GM23338 (cell line): ENCODE measurements around the gene MUC12. TPM values are rescaled to one million over a fixed set of nuclear protein-coding genes. Genes with fewer than 3 reads are reported as not detected.

ENCODE experiments used
- ATAC-seq: fragments of 200-7000 bp; cut with Tn5 transposase; 3 replicates; pipeline ENCODE4 v1.9.1; 2020
- DNase-seq: peaks from one replicate; pipeline ENCODE4 v3.0.0-alpha.2; 2015; ENCODE audit warnings: low spot score
- H2AFZ ChIP-seq: fragments of 200-600 bp; sonication (generic); 2 replicates; pipeline ENCODE4 v1.8.0; 2016; ENCODE audit warnings: antibody characterized with exemption, mild to moderate bottlenecking, moderate library complexity
- H3F3A ChIP-seq: fragments of 200-600 bp; sonication (generic); replicated peaks from 2 replicates; pipeline ENCODE4 v1.8.0; 2017; ENCODE audit warnings: antibody characterized with exemption, mixed run types, low read depth
- H3K27ac ChIP-seq: fragments of 200-600 bp; sonication (generic); 2 replicates; pipeline ENCODE4 v1.6.1; 2016; ENCODE audit warnings: low read depth
- H3K27me3 ChIP-seq: fragments of 200-600 bp; sonication (generic); 2 replicates; pipeline ENCODE4 v1.8.0; 2016; ENCODE audit warnings: mild to moderate bottlenecking, mixed run types, moderate library complexity; ENCODE audit not compliant: insufficient read depth
- H3K36me3 ChIP-seq: fragments of 200-600 bp; sonication (generic); 2 replicates; pipeline ENCODE4 v1.8.0; 2016; ENCODE audit warnings: mild to moderate bottlenecking; ENCODE audit not compliant: insufficient read depth
- H3K4me1 ChIP-seq: fragments of 200-600 bp; sonication (generic); 2 replicates; pipeline ENCODE4 v1.8.0; 2016; ENCODE audit warnings: mild to moderate bottlenecking, moderate library complexity; ENCODE audit not compliant: insufficient read depth
- H3K4me2 ChIP-seq: fragments of 200-600 bp; sonication (generic); 2 replicates; pipeline ENCODE4 v1.7.1; 2017; ENCODE audit warnings: mixed run types
- H3K4me3 ChIP-seq: fragments of 200-600 bp; sonication (generic); 2 replicates; pipeline ENCODE4 v1.6.1; 2016; ENCODE audit warnings: mixed run types
- H3K79me2 ChIP-seq: fragments of 200-600 bp; sonication (generic); replicated peaks from 2 replicates; pipeline ENCODE4 v1.8.0; 2017; ENCODE audit warnings: mild to moderate bottlenecking; ENCODE audit not compliant: insufficient read depth
- H3K9me2 ChIP-seq: fragments of 200-600 bp; sonication (generic); 2 replicates; pipeline ENCODE4 v1.8.0; 2017; ENCODE audit not compliant: insufficient read depth
- H4K20me1 ChIP-seq: fragments of 200-600 bp; sonication (generic); replicated peaks from 2 replicates; pipeline ENCODE4 v1.8.0; 2017; ENCODE audit warnings: mild to moderate bottlenecking; ENCODE audit not compliant: insufficient read depth
- H3K27ac Mint-ChIP-seq: 2 replicates; pipeline ENCODE4 v1.8.0; 2020; ENCODE audit warnings: inconsistent platforms, mild to moderate bottlenecking, moderate library complexity, mixed read lengths
- H3K27me3 Mint-ChIP-seq: 3 replicates; pipeline ENCODE4 v1.8.0; 2022; ENCODE audit warnings: low read depth, mild to moderate bottlenecking, moderate library complexity, mixed read lengths, inconsistent platforms; ENCODE audit not compliant: insufficient read depth, poor library complexity
- H3K36me3 Mint-ChIP-seq: 3 replicates; pipeline ENCODE4 v1.8.0; 2021; ENCODE audit warnings: low read depth, mild to moderate bottlenecking, inconsistent platforms, moderate library complexity, mixed read lengths
- H3K4me1 Mint-ChIP-seq: 3 replicates; pipeline ENCODE4 v1.8.0; 2020; ENCODE audit warnings: mild to moderate bottlenecking, inconsistent platforms, mixed read lengths
- H3K4me3 Mint-ChIP-seq: 3 replicates; pipeline ENCODE4 v1.8.0; 2021; ENCODE audit warnings: moderate library complexity, mild to moderate bottlenecking, inconsistent platforms, mixed read lengths
- H3K9me3 Mint-ChIP-seq: 3 replicates; pipeline ENCODE4 v1.8.0; 2020; ENCODE audit warnings: moderate library complexity, mild to moderate bottlenecking, inconsistent platforms, mixed read lengths
- CREB1 ChIP-seq: fragments of 250-450 bp; sonication (Bioruptor Pico); IDR thresholded peaks from 2 replicates; pipeline ENCODE4 v1.5.0; 2020; ENCODE audit warnings: low read depth, mild to moderate bottlenecking, moderate library complexity
- CTCF ChIP-seq, 2 experiments: fragments of 200-600 bp in 1 of 2; sonication (generic) in 1 of 2; conservative IDR thresholded peaks; 2 replicates each; pipeline versions ENCODE4 v1.5.1 to v1.6.1; 2016 to 2017; ENCODE audit warnings: antibody characterized with exemption in 2 of 2, low read depth in 2 of 2, mild to moderate bottlenecking in 2 of 2, moderate library complexity in 1 of 2
- ETS1 ChIP-seq: IDR thresholded peaks from 2 replicates; pipeline ENCODE4 v1.6.1; 2016; ENCODE audit warnings: antibody characterized with exemption
- EZH2 ChIP-seq: fragments of 200-600 bp; sonication (generic); IDR thresholded peaks from one replicate; pipeline ENCODE4 v1.8.0; 2017; ENCODE audit warnings: antibody characterized with exemption, mild to moderate bottlenecking, low read depth; ENCODE audit not compliant: unreplicated experiment
- EZH2phosphoT487 ChIP-seq: fragments of 200-600 bp; sonication (generic); IDR thresholded peaks from one replicate; pipeline ENCODE4 v1.8.1; 2018; ENCODE audit warnings: antibody characterized with exemption; ENCODE audit not compliant: unreplicated experiment
- JUNB ChIP-seq: IDR thresholded peaks from one replicate; pipeline ENCODE4 v1.6.1; 2016; ENCODE audit warnings: antibody characterized with exemption; ENCODE audit not compliant: unreplicated experiment
- NANOG ChIP-seq: IDR thresholded peaks from 2 replicates; pipeline ENCODE4 v1.6.1; 2016; ENCODE audit warnings: antibody characterized with exemption, borderline replicate concordance
- POLR2AphosphoS5 ChIP-seq: IDR thresholded peaks from 2 replicates; pipeline ENCODE4 v1.6.1; 2016; ENCODE audit warnings: antibody characterized with exemption, low read depth
- REST ChIP-seq: IDR thresholded peaks from one replicate; pipeline ENCODE4 v1.6.1; 2018; ENCODE audit warnings: antibody characterized with exemption; ENCODE audit not compliant: unreplicated experiment
- STAT1 ChIP-seq: IDR thresholded peaks from one replicate; pipeline ENCODE4 v1.6.1; 2016; ENCODE audit warnings: antibody characterized with exemption; ENCODE audit not compliant: unreplicated experiment
- ZNF114 ChIP-seq: fragments of 250-450 bp; sonication (Bioruptor Pico); IDR thresholded peaks from 2 replicates; pipeline ENCODE4 v1.5.0; 2020; ENCODE audit warnings: mild to moderate bottlenecking, moderate library complexity
- ZNF331 ChIP-seq: fragments of 250-450 bp; sonication (Bioruptor Pico); IDR thresholded peaks from 2 replicates; pipeline ENCODE4 v1.5.0; 2020; ENCODE audit warnings: low read depth, mild to moderate bottlenecking, moderate library complexity
- ZNF462 ChIP-seq: fragments of 250-450 bp; sonication (Bioruptor Pico); IDR thresholded peaks from 2 replicates; pipeline ENCODE4 v1.5.0; 2020; ENCODE audit warnings: mild to moderate bottlenecking, moderate library complexity
- polyA plus RNA-seq: library from polyadenylated mRNA; unstranded; fragments of >200 nt; fragmentation: Nextera tagmentation; extraction: Ambion mirVana; gene quantifications from 2 replicates; pipeline ENCODE4 v1.2.1, GENCODE V29; 2016
- total RNA-seq: library from RNA; depleted of rRNA; stranded (reverse); fragments of >200 nt; shearing (Covaris generic); gene quantifications from 2 replicates; pipeline ENCODE4 v1.2.3, GENCODE V29; 2014

The MUC12 gene
- total and polyA plus RNA-seq, 2 experiments from 2014 or later = 4.6 to 18.0 TPM

GRCh38 chr7:100933734-100934133 lies 35.6 kb upstream of the MUC12 start:
- Mint-ChIP-seq H3K9me3 (peaks cover 51% of the 10 kb centered on the region), H3K27ac (no peak overlapping the region), H3K36me3 (peaks cover 34% of the 10 kb centered on the region), H3K27me3 (peaks cover 16% of the 10 kb centered on the region), H3K4me1 (peaks cover 15% of the 10 kb centered on the region), H3K4me3 (no peak overlapping the region)
- Histone ChIP-seq H4K20me1 (no peaks in the 10 kb centered on the region), H3K4me2 (no peak overlapping the region), H2AFZ (no peak overlapping the region), H3K9me2 (no peaks in the 10 kb centered on the region), H3K4me1 (peaks cover 11% of the 10 kb centered on the region; the same call in 1 of the 2 replicates), H3K36me3 (no peaks in the 10 kb centered on the region; the same call in 1 of the 2 replicates), H3F3A (0 out of 2 replicates have a peak, but pooled peaks cover 3% of the 10 kb centered on the region), H3K27ac (no peak overlapping the region), H3K27me3 (no peaks in the 10 kb centered on the region), H3K79me2 (no peaks in the 10 kb centered on the region), H3K4me3 (no peak overlapping the region)
- TF ChIP-seq STAT1 = no peak
- no peak for TF ChIP-seq CTCF (conservative IDR thresholded peaks at IDR 0.05; ENCODE audit: low read depth in 2 of 2)
- no peak for TF ChIP-seq ETS1
- no peak for TF ChIP-seq NANOG
- TF ChIP-seq EZH2 = no peak
- no peak for TF ChIP-seq CREB1 (CRISPR knock-in tag)
- TF ChIP-seq JUNB = no peak
- no peak for TF ChIP-seq ZNF114 (CRISPR knock-in tag)
- TF ChIP-seq POLR2AphosphoS5 = no peak
- TF ChIP-seq ZNF462 (CRISPR knock-in tag) = no peak
- no peak for TF ChIP-seq EZH2phosphoT487
- no peak for TF ChIP-seq ZNF331 (CRISPR knock-in tag)
- no peak for TF ChIP-seq REST
- DNase-seq (peak; percentile 51), ATAC-seq (peak; percentile 50)
